Measurements from ENCODE around the gene MTG2.

DNA sequence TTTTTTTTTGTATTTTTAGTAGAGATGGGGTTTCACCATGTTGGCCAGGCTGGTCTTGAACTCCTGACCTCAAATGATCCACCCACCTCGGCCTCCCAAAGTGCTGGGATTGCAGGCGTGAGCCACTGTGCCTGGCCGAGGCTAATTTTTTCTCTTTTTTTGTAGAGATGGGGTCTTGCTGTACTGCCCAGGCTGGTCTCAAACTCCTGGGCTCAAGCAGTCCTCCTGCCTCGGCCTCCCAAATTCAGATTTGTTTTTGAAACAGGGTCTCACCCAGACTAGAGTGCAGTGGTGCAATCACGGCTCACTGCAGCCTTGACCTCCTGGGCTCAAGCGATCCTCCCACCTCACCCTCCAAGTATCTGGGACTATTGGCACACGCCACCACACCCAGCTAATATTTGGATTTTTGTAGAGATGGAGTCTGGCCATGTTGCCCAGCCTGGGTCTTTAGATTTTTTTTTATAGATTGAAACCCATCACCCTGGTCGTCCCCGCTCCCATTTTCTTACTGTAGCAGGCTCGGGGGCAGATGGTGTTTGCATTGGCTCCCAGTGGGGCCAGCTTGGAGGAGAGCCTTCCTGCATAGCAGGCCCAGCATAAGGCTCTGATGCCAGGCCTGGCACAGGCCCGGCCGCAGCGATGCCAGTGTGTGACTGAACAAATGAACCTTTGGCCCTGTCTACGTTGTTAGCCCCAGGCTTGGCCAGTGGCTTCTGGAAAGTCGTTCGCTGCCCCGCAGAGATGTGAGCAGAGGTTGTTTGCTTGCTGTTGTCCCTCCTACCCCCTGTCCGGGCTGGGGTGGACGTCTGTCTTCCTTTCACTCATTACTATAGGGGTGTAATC is 4.3 kb upstream of the MTG2 start:
- TF ChIP-seq, protein P1, sequence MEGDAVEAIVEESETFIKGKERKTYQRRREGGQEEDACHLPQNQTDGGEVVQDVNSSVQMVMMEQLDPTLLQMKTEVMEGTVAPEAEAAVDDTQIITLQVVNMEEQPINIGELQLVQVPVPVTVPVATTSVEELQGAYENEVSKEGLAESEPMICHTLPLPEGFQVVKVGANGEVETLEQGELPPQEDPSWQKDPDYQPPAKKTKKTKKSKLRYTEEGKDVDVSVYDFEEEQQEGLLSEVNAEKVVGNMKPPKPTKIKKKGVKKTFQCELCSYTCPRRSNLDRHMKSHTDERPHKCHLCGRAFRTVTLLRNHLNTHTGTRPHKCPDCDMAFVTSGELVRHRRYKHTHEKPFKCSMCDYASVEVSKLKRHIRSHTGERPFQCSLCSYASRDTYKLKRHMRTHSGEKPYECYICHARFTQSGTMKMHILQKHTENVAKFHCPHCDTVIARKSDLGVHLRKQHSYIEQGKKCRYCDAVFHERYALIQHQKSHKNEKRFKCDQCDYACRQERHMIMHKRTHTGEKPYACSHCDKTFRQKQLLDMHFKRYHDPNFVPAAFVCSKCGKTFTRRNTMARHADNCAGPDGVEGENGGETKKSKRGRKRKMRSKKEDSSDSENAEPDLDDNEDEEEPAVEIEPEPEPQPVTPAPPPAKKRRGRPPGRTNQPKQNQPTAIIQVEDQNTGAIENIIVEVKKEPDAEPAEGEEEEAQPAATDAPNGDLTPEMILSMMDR (conservative IDR thresholded peaks at IDR 0.05; ENCODE audit: low read depth, low read length), result no peak
- no peak for TF ChIP-seq EZH2 (IDR thresholded peaks at IDR 0.05; ENCODE audit: low read length, unreplicated experiment)

Data from PC-3 (cell line).